Esophagus squamous epithelium (tissue), 5 donors: ENCODE results near the gene PHOX2A. TPM values are rescaled to one million over a fixed set of nuclear protein-coding genes. Genes with fewer than 3 reads are reported as not detected.
A peak's percentile ranks its signal among the peaks of the same experiment; 100 is the strongest.
"Not testable (repeated sequence)": the region's sequence is repeated elsewhere in the genome, so short reads cannot be mapped to it uniquely, and the experiment has no call there.

ENCODE experiments used
- DNase-seq: peaks from one replicate; lab custom pipeline; 2025; lab: John Stamatoyannopoulos, UW
- H3K27ac ChIP-seq, 4 donors: fragments of 200-600 bp; sonication (generic); one replicate each; pipeline ENCODE4 v1.5.1; 2016 to 2019; ENCODE audit warnings: mild to moderate bottlenecking in 1 of 4
- H3K27me3 ChIP-seq, 4 donors: fragments of 200-600 bp; sonication (generic); 1 replicate in 3 of 4; 2 replicates in 1 of 4; pipeline versions ENCODE4 v1.5.1 to v1.6.0; 2017 to 2021; ENCODE audit warnings: antibody characterized with exemption in 1 of 4
- H3K36me3 ChIP-seq, 3 donors: fragments of 200-600 bp; sonication (generic); one replicate each; pipeline ENCODE4 v1.5.1; 2016 to 2019
- H3K4me1 ChIP-seq, 3 donors: fragments of 200-600 bp; sonication (generic); one replicate each; pipeline ENCODE4 v1.5.1; 2017 to 2019
- H3K4me3 ChIP-seq, 4 donors: fragments of 200-600 bp; sonication (generic); 1 replicate in 3 of 4; 2 replicates in 1 of 4; pipeline ENCODE4 v1.5.1; 2016 to 2019; ENCODE audit warnings: mild to moderate bottlenecking in 2 of 4, moderate library complexity in 1 of 4
- H3K9me3 ChIP-seq, 3 donors: fragments of 200-600 bp; sonication (generic); one replicate each; pipeline ENCODE4 v1.5.1; 2016 to 2019
- POLR2A ChIP-seq, 4 donors: fragments of 450-650 bp; IDR thresholded peaks; one replicate each; pipeline ENCODE4 v1.6.1; 2017; ENCODE audit warnings: antibody characterized with exemption in 4 of 4, mild to moderate bottlenecking in 4 of 4, moderate library complexity in 3 of 4
- WGBS, 2 donors: methylation state at CpG; one replicate each; pipeline ENCODE4 v1.1.5; 2018; 5-methylcytosine and 5-hydroxymethylcytosine counted together
- intact Hi-C: fragments of 100-400 bp; cut with DNase I; formaldehyde crosslinking; loops from one replicate; pipeline ENCODE4 v1.15.0; 2022
- total RNA-seq, 4 donors: library from RNA; depleted of rRNA; stranded (reverse); fragments of >200 nt; gene quantifications; one replicate each; pipeline ENCODE4 v1.1.0, GENCODE V29; 2016
- TF ChIP-seq, protein P1 (sequence below), 6 experiments: fragments of 450-650 bp in 4 of 6; fragments of 200-600 bp in 2 of 6; sonication (generic) in 2 of 6; IDR thresholded peaks; one replicate each; pipeline ENCODE4 v1.5.1; 2016 to 2019; ENCODE audit warnings: antibody characterized with exemption in 6 of 6, mild to moderate bottlenecking in 4 of 6, moderate library complexity in 4 of 6
- donor health status: DM: yes; HTN: yes; CAD: no.

The PHOX2A gene
- not detected for total RNA-seq

- DNase-seq = no peak
- Histone ChIP-seq H3K36me3 (no peaks in the 10 kb centered on the region), H3K27me3 (peaks cover 8 to 89% (median 35%) of the 10 kb centered on the region in 4 donors), H3K27ac (no peak within 1 kb of the TSS), H3K9me3 (no peaks in the 10 kb centered on the region), H3K4me1 (peaks cover 22 to 43% (median 28%) of the 10 kb centered on the region in 3 donors), H3K4me3 (peak within 1 kb of the TSS in 2 of 4 donors; percentile 10 to 47)
- intact Hi-C loops = no loop called here
- no peak for TF ChIP-seq POLR2A (IDR thresholded peaks at IDR 0.05)
- TF ChIP-seq, protein P1, sequence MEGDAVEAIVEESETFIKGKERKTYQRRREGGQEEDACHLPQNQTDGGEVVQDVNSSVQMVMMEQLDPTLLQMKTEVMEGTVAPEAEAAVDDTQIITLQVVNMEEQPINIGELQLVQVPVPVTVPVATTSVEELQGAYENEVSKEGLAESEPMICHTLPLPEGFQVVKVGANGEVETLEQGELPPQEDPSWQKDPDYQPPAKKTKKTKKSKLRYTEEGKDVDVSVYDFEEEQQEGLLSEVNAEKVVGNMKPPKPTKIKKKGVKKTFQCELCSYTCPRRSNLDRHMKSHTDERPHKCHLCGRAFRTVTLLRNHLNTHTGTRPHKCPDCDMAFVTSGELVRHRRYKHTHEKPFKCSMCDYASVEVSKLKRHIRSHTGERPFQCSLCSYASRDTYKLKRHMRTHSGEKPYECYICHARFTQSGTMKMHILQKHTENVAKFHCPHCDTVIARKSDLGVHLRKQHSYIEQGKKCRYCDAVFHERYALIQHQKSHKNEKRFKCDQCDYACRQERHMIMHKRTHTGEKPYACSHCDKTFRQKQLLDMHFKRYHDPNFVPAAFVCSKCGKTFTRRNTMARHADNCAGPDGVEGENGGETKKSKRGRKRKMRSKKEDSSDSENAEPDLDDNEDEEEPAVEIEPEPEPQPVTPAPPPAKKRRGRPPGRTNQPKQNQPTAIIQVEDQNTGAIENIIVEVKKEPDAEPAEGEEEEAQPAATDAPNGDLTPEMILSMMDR (IDR thresholded peaks at IDR 0.05) = no peak
- 11% methylated on average over 15 of the region's 37 CpGs; no CpG with 5 or more reads in 1 of the 2 donors for WGBS, 2 donors
Measured at GRCh38 chr11:72244060-72244360, at the start of gene PHOX2A. TSS of gene PHOX2A (minus strand) at chr11:72244176. CDS start at chr11:72244004, 172 bp downstream.

- Histone ChIP-seq H3K4me3 (no peak overlapping the region), H3K36me3 (peaks cover 0 to 58% (median 0%) of the 10 kb centered on the region in 3 donors), H3K27me3 (no peaks in the 10 kb centered on the region), H3K4me1 (no peaks in the 10 kb centered on the region), H3K27ac (no peak overlapping the region), H3K9me3 (no peaks in the 10 kb centered on the region)
- WGBS, 2 donors = 100% methylated on average over 4 of the region's 14 CpGs; no CpG with 5 or more reads in 1 of the 2 donors
- intact Hi-C loops = no loop called here
- no peak for DNase-seq
- TF ChIP-seq, protein P1 (IDR thresholded peaks at IDR 0.05) = no peak
- TF ChIP-seq POLR2A (IDR thresholded peaks at IDR 0.05) = no peak
Measured at GRCh38 chr11:72293391-72293790, 49.4 kb upstream of the PHOX2A start.

- DNase-seq = no peak
- Histone ChIP-seq H3K9me3 (no peaks in the 10 kb centered on the region), H3K27me3 (no peaks in the 10 kb centered on the region), H3K27ac (no peak overlapping the region), H3K4me1 (no peaks in the 10 kb centered on the region), H3K4me3 (no peak overlapping the region), H3K36me3 (peaks cover 0 to 49% (median 0%) of the 10 kb centered on the region in 3 donors)
- TF ChIP-seq, protein P1 (IDR thresholded peaks at IDR 0.05) = no peak
- no peak for TF ChIP-seq POLR2A (IDR thresholded peaks at IDR 0.05)
- WGBS, 2 donors = 45 to 85% methylated on average over 2 to 7 of the region's 8 CpGs
- intact Hi-C loops = no loop called here
Measured at GRCh38 chr11:72292106-72292785, 48.3 kb upstream of the PHOX2A start.

DNA sequence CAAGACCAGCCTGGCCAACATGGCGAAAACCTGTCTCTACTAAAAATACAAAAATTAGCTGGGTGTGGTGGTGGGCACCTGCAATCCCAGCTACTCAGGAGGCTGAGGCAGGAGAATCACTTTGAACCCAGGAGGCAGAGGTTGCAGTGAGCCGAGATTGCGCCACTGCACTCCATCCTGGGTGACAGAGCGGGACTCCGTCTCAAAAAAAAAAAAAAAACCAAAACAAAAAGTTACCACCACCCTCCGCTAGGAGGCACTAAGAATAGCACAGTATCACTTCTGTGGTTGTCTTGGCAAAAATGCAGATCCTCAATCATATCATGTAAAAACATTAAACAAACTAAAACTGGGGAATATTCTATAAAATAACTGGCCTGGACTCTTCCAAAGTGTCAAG lies 46.8 kb upstream of the PHOX2A start:
- H3K27me3 ChIP-seq, H3K4me3 ChIP-seq, DNase-seq, H3K27ac ChIP-seq, intact Hi-C loops, H3K9me3 ChIP-seq, H3K4me1 ChIP-seq: not testable (repeated sequence)
- 60 to 84% methylated on average over 6 of the region's 6 CpGs for WGBS, 2 donors
- TF ChIP-seq, protein P1 (IDR thresholded peaks at IDR 0.05) = peak in 3 of 6 experiments; percentile 13 to 31 (median 19)
- H3K36me3 ChIP-seq = peaks cover 0 to 35% (median 0%) of the 10 kb centered on the region in 3 donors

DNA sequence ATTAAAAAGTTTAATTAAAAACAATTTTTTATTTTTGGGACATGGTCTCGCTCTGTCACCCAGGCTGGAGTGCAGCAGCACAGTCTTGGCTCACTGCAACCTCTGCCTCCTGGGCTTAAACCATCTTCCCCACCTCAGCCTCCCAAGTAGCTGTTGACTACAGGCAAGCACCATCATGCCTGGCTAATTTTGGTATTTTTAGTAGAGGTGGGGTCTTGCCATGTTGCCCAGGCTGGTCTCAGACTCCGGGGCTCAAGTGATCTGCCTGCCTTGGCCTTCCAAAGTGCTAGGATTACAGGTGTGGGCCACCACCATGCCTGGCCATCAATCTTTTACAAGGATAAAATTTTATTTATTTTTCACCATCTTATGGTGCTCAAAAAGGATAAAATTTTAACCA lies 43.3 kb upstream of the PHOX2A start:
- TF ChIP-seq, protein P1 (IDR thresholded peaks at IDR 0.05) = no peak
- TF ChIP-seq POLR2A (IDR thresholded peaks at IDR 0.05) = no peak
- H3K9me3 ChIP-seq = no peaks in the 10 kb centered on the region
- H3K27ac ChIP-seq = no peak overlapping the region
- H3K27me3 ChIP-seq = peaks cover 0 to 18% (median 0%) of the 10 kb centered on the region in 4 donors
- peaks cover 0 to under 1% (median 0%) of the 10 kb centered on the region in 3 donors for H3K36me3 ChIP-seq
- no peak overlapping the region for H3K4me3 ChIP-seq
- 64 to 88% methylated on average over 2 of the region's 2 CpGs for WGBS, 2 donors
- intact Hi-C loops = no loop called here
- DNase-seq = no peak
- no peaks in the 10 kb centered on the region for H3K4me1 ChIP-seq
